ENCODE data around the gene TES. TPM values are rescaled to one million over a fixed set of nuclear protein-coding genes. Genes with fewer than 3 reads are reported as not detected.

Gene TES
- total and polyA plus RNA-seq, 4 donors: 5.7 to 11.8 (median 7.5) TPM

DNA sequence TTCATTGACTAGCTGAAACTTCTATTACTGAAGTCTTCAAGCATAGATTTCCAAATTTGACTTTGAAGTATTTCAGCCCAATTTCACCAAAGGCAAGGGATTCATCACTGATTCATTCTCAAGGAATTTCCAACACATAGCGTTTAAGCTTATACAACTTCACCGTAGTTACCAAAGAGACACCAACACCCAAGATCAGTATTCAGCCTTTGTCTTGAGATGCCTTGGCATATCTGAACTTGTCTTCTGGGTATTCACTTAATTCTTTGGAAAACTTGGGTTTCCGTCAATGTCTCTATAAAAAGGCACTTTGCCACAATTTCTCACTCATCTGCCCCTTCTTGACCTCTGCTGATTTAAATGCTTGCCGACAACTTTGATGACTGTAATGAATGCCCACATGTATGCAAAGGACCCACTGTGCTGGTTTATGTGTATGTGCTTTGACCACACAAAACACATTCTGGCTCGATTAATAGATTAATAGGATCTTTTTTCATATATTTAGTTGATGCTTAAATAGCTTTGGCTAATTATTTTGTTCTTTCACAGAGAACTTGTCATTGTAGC is 49.6 kb downstream of the TES start (continued):
- TF ChIP-seq, protein P1, sequence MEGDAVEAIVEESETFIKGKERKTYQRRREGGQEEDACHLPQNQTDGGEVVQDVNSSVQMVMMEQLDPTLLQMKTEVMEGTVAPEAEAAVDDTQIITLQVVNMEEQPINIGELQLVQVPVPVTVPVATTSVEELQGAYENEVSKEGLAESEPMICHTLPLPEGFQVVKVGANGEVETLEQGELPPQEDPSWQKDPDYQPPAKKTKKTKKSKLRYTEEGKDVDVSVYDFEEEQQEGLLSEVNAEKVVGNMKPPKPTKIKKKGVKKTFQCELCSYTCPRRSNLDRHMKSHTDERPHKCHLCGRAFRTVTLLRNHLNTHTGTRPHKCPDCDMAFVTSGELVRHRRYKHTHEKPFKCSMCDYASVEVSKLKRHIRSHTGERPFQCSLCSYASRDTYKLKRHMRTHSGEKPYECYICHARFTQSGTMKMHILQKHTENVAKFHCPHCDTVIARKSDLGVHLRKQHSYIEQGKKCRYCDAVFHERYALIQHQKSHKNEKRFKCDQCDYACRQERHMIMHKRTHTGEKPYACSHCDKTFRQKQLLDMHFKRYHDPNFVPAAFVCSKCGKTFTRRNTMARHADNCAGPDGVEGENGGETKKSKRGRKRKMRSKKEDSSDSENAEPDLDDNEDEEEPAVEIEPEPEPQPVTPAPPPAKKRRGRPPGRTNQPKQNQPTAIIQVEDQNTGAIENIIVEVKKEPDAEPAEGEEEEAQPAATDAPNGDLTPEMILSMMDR (IDR thresholded peaks at IDR 0.05; ENCODE audit: low read depth, low read length, missing input control): no peak
- no peak for TF ChIP-seq GABPA (IDR thresholded peaks at IDR 0.05 in 1 of 2, conservative IDR thresholded peaks at IDR 0.05 in 1 of 2)
- no peak for TF ChIP-seq EGR1 (IDR thresholded peaks at IDR 0.05; ENCODE audit: low read depth in 2 of 2)
- TF ChIP-seq JUND (IDR thresholded peaks at IDR 0.05): no peak
- TF ChIP-seq YY1 (IDR thresholded peaks at IDR 0.05): no peak
- TF ChIP-seq SP1 (IDR thresholded peaks at IDR 0.05): no peak
- no peak for TF ChIP-seq TAF1 (conservative IDR thresholded peaks at IDR 0.05)
- TF ChIP-seq FOXA2 (IDR thresholded peaks at IDR 0.05): no peak
- TF ChIP-seq, protein P2, sequence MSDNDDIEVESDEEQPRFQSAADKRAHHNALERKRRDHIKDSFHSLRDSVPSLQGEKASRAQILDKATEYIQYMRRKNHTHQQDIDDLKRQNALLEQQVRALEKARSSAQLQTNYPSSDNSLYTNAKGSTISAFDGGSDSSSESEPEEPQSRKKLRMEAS (IDR thresholded peaks at IDR 0.05): no peak
- TF ChIP-seq NR2F2 (IDR thresholded peaks at IDR 0.05): no peak
- TF ChIP-seq HNF4A (conservative IDR thresholded peaks at IDR 0.05): no peak

DNA sequence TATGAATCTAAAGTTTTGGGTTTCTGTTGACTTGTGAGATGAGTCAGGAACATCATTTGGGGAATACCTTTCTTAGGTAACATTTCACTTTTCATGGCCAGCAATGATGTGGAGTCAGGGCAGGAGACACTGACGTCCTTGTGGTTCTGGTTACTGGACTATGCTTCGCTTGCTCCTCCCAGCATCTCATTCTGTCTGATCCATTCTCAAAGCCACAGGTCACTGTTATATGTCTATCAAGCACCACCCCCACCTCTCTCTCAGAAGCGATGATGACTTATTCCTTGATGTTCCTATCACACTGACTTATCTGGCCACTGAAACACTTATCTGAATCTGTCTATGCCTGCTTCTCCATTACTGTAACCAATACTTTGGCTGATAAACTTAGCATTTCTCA is 51.6 kb downstream of the TES start:
- H3K9me3 ChIP-seq (ENCODE audit: control insufficient read depth in 4 of 4, low read length in 3 of 4): no peaks in the 10 kb centered on the region
- H3K36me3 ChIP-seq (ENCODE audit: control insufficient read depth in 4 of 4, insufficient read depth in 3 of 4, low read depth in 1 of 4, low read length in 3 of 4): peaks cover 0 to 3% (median 0%) of the 10 kb centered on the region in 4 donors
- no peak overlapping the region for H3K4me3 ChIP-seq (ENCODE audit: low read depth in 1 of 3, low read length in 3 of 3)
- H3K27ac ChIP-seq (ENCODE audit: low read depth in 1 of 2, low read length in 2 of 2): no peak overlapping the region
- WGBS: 89% methylated on average over 3 of the region's 3 CpGs
- H3K4me1 ChIP-seq (ENCODE audit: control insufficient read depth in 4 of 4, insufficient read depth in 4 of 4, low read length in 3 of 4): peaks cover 0 to 2% (median 0%) of the 10 kb centered on the region in 4 donors
- DNase-seq (ENCODE audit: low spot score): no peak
- H3K27me3 ChIP-seq (ENCODE audit: control insufficient read depth in 4 of 4, insufficient read depth in 4 of 4, low read length in 3 of 4): no peaks in the 10 kb centered on the region
- TF ChIP-seq, protein P3, sequence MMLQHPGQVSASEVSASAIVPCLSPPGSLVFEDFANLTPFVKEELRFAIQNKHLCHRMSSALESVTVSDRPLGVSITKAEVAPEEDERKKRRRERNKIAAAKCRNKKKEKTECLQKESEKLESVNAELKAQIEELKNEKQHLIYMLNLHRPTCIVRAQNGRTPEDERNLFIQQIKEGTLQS (IDR thresholded peaks at IDR 0.05): no peak
- TF ChIP-seq, protein P4, sequence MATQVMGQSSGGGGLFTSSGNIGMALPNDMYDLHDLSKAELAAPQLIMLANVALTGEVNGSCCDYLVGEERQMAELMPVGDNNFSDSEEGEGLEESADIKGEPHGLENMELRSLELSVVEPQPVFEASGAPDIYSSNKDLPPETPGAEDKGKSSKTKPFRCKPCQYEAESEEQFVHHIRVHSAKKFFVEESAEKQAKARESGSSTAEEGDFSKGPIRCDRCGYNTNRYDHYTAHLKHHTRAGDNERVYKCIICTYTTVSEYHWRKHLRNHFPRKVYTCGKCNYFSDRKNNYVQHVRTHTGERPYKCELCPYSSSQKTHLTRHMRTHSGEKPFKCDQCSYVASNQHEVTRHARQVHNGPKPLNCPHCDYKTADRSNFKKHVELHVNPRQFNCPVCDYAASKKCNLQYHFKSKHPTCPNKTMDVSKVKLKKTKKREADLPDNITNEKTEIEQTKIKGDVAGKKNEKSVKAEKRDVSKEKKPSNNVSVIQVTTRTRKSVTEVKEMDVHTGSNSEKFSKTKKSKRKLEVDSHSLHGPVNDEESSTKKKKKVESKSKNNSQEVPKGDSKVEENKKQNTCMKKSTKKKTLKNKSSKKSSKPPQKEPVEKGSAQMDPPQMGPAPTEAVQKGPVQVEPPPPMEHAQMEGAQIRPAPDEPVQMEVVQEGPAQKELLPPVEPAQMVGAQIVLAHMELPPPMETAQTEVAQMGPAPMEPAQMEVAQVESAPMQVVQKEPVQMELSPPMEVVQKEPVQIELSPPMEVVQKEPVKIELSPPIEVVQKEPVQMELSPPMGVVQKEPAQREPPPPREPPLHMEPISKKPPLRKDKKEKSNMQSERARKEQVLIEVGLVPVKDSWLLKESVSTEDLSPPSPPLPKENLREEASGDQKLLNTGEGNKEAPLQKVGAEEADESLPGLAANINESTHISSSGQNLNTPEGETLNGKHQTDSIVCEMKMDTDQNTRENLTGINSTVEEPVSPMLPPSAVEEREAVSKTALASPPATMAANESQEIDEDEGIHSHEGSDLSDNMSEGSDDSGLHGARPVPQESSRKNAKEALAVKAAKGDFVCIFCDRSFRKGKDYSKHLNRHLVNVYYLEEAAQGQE (IDR thresholded peaks at IDR 0.05): no peak
- no peak overlapping the region for H3K9ac ChIP-seq (ENCODE audit: low read depth in 1 of 2, low read length in 2 of 2)

DNA sequence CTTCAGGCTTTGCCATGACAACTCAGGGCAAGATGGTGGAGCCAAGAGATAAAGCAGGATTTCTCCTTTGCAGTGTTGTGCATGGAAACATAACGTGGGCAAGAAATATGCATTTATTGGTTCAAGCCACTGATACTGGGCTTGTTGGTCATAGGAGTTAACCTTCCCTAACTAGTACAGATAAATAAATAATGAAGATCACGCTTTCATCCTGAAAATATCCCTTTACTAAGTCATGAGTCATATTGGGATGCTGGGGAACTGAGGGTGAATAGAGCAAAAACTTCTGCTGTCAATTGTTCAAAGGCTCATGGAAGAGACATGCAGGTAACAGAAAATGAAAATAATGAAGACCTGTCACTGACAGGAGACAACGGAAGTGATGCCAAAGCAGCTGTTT is 55.5 kb downstream of the TES start:
- DNase-seq (ENCODE audit: low spot score): no peak
- H3K36me3 ChIP-seq (ENCODE audit: control insufficient read depth in 4 of 4, insufficient read depth in 3 of 4, low read depth in 1 of 4, low read length in 3 of 4): no peaks in the 10 kb centered on the region
- no peaks in the 10 kb centered on the region for H3K27me3 ChIP-seq (ENCODE audit: control insufficient read depth in 4 of 4, insufficient read depth in 4 of 4, low read length in 3 of 4)
- H3K4me3 ChIP-seq (ENCODE audit: low read depth in 1 of 3, low read length in 3 of 3): no peak overlapping the region
- 93% methylated on average over 3 of the region's 3 CpGs for WGBS
- TF ChIP-seq SP1 (IDR thresholded peaks at IDR 0.05) (no peak), TAF1 (conservative IDR thresholded peaks at IDR 0.05) (no peak), NR2F2 (IDR thresholded peaks at IDR 0.05) (no peak), RAD21 (IDR thresholded peaks at IDR 0.05) (no peak), FOXA1 (IDR thresholded peaks at IDR 0.05) (no peak), HNF4A (conservative IDR thresholded peaks at IDR 0.05) (no peak), EGR1 (IDR thresholded peaks at IDR 0.05; ENCODE audit: low read depth in 2 of 2) (no peak)
- TF ChIP-seq, protein P5, sequence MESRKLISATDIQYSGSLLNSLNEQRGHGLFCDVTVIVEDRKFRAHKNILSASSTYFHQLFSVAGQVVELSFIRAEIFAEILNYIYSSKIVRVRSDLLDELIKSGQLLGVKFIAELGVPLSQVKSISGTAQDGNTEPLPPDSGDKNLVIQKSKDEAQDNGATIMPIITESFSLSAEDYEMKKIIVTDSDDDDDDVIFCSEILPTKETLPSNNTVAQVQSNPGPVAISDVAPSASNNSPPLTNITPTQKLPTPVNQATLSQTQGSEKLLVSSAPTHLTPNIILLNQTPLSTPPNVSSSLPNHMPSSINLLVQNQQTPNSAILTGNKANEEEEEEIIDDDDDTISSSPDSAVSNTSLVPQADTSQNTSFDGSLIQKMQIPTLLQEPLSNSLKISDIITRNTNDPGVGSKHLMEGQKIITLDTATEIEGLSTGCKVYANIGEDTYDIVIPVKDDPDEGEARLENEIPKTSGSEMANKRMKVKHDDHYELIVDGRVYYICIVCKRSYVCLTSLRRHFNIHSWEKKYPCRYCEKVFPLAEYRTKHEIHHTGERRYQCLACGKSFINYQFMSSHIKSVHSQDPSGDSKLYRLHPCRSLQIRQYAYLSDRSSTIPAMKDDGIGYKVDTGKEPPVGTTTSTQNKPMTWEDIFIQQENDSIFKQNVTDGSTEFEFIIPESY (IDR thresholded peaks at IDR 0.05): no peak
- TF ChIP-seq, protein P3 (IDR thresholded peaks at IDR 0.05): no peak
- H3K9ac ChIP-seq (ENCODE audit: low read depth in 1 of 2, low read length in 2 of 2): no peak overlapping the region
- H3K9me3 ChIP-seq (ENCODE audit: control insufficient read depth in 4 of 4, low read length in 3 of 4): no peaks in the 10 kb centered on the region
- H3K27ac ChIP-seq (ENCODE audit: low read depth in 1 of 2, low read length in 2 of 2): no peak overlapping the region
- no peaks in the 10 kb centered on the region for H3K4me1 ChIP-seq (ENCODE audit: control insufficient read depth in 4 of 4, insufficient read depth in 4 of 4, low read length in 3 of 4)

Data from liver (tissue), 9 donors.